ENCODE results near the gene BBLN. TPM values are rescaled to one million over a fixed set of nuclear protein-coding genes. Genes with fewer than 3 reads are reported as not detected.

The BBLN gene
- total RNA-seq, 2 experiments from 2014 or later = 53.6 to 55.9 TPM

DNA sequence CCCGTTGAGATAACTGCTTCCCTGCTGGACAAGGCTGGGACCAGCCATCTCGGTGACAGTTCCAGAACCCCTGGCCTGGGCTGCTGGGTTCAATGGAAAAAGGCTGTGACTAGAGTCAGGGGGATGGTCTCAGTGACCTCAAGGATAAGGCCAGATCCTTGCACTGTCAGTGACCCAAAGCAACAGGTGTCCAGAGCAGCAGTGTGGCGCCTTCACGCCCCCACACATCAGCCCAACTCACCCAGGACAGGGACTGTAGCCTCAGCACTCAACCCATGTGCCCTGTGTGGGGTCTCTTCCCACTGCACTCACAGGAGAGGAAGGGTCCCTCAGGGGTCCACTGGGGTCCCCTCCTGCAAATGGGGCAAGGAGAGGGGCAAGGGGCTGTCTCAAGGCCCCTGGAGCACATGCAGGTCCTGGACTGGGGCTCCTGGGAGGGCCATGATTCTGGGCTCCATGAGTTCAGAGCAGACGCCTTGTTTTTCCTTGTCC is 11.5 kb upstream of the BBLN start:
- H3K27me3 Mint-ChIP-seq = no peaks in the 10 kb centered on the region
- H3K9me3 ChIP-seq (ENCODE audit: control insufficient read depth in 1 of 2, insufficient read depth in 1 of 2, low read length in 2 of 2) = no peaks in the 10 kb centered on the region
- CTCF ChIA-PET = no interaction called here
- DNase-seq (no peak), ATAC-seq (ENCODE audit: poor library complexity) (no peak)
- POLR2A ChIA-PET = no interaction called here
- no peaks in the 10 kb centered on the region for H3K27me3 ChIP-seq (ENCODE audit: control insufficient read depth in 1 of 2, insufficient read depth in 2 of 2, low read length in 2 of 2)
- intact Hi-C loops (cut with DNase I, micrococcal nuclease) = no loop called here
- no peak overlapping the region for H3K27ac Mint-ChIP-seq
- H3K9me3 Mint-ChIP-seq = no peaks in the 10 kb centered on the region
- H3K4me3 Mint-ChIP-seq = no peak overlapping the region
- no peaks in the 10 kb centered on the region for H3K36me3 Mint-ChIP-seq (ENCODE audit: low read depth)
- no peaks in the 10 kb centered on the region for H3K36me3 ChIP-seq (ENCODE audit: insufficient read depth, low read length)
- TF ChIP-seq, protein P1, sequence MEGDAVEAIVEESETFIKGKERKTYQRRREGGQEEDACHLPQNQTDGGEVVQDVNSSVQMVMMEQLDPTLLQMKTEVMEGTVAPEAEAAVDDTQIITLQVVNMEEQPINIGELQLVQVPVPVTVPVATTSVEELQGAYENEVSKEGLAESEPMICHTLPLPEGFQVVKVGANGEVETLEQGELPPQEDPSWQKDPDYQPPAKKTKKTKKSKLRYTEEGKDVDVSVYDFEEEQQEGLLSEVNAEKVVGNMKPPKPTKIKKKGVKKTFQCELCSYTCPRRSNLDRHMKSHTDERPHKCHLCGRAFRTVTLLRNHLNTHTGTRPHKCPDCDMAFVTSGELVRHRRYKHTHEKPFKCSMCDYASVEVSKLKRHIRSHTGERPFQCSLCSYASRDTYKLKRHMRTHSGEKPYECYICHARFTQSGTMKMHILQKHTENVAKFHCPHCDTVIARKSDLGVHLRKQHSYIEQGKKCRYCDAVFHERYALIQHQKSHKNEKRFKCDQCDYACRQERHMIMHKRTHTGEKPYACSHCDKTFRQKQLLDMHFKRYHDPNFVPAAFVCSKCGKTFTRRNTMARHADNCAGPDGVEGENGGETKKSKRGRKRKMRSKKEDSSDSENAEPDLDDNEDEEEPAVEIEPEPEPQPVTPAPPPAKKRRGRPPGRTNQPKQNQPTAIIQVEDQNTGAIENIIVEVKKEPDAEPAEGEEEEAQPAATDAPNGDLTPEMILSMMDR (IDR thresholded peaks at IDR 0.05) = no peak
- no peak overlapping the region for H3K4me3 ChIP-seq (ENCODE audit: low read length)
- no peak overlapping the region for H3K27ac ChIP-seq (ENCODE audit: low read depth in 1 of 2, low read length in 2 of 2)
- no peaks in the 10 kb centered on the region for H3K4me1 ChIP-seq (ENCODE audit: insufficient read depth, low read length)
- peaks cover under 1% of the 10 kb centered on the region for H3K4me1 Mint-ChIP-seq (ENCODE audit: low read depth)

DNA sequence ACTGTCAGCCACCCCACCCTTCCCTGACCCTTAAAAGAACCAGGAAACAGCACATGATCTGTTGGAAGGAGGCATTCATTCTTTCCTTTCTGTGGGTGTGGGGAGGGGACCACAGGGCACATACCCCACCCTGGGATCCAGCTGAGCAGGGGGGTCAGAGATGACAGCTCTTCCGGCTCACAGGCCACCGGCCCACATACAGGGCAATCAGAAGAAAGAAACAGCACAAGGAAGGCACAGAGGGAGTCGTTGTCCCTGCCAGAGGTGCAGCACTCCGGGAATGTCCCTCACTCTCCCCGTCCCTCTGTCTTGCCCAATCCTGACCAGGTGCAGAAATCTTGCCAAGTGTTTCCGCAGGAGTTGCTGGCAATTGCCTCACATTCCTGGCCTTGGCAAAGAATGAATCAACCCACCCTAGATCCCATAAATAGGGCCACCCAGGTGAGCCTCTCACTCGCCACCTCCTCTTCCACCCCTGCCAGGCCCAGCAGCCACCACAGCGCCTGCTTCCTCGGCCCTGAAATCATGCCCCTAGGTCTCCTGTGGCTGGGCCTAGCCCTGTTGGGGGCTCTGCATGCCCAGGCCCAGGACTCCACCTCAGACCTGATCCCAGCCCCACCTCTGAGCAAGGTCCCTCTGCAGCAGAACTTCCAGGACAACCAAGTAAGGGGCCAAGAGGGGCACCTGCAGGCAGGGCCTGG is 10.9 kb upstream of the BBLN start, which contains the start of gene LCN2:
Gene LCN2, plus strand, starts transcription at position 453 of the 701 bp plus-strand sequence. Its CDS starts 73 bp downstream, at position 526.
- no peak for ATAC-seq (ENCODE audit: poor library complexity)
- DNase-seq = no peak
- Histone ChIP-seq H3K9me3 (ENCODE audit: control insufficient read depth in 1 of 2, insufficient read depth in 1 of 2, low read length in 2 of 2) (no peaks in the 10 kb centered on the region), H3K4me1 (ENCODE audit: insufficient read depth, low read length) (no peaks in the 10 kb centered on the region), H3K27ac (ENCODE audit: low read depth in 1 of 2, low read length in 2 of 2) (no peak within 1 kb of the TSS), H3K36me3 (ENCODE audit: insufficient read depth, low read length) (no peaks in the 10 kb centered on the region), H3K27me3 (ENCODE audit: control insufficient read depth in 1 of 2, insufficient read depth in 2 of 2, low read length in 2 of 2) (no peaks in the 10 kb centered on the region), H3K4me3 (ENCODE audit: low read length) (no peak within 1 kb of the TSS)
- ChIA-PET CTCF (no interaction called here), POLR2A (no interaction called here)
- intact Hi-C loops (cut with DNase I, micrococcal nuclease) = no loop called here
- H3K27ac Mint-ChIP-seq = no peak within 1 kb of the TSS
- H3K36me3 Mint-ChIP-seq (ENCODE audit: low read depth) = no peaks in the 10 kb centered on the region
- H3K9me3 Mint-ChIP-seq = no peaks in the 10 kb centered on the region
- H3K4me1 Mint-ChIP-seq (ENCODE audit: low read depth) = no peaks in the 10 kb centered on the region
- no peak within 1 kb of the TSS for H3K4me3 Mint-ChIP-seq
- H3K27me3 Mint-ChIP-seq = no peaks in the 10 kb centered on the region
- TF ChIP-seq, protein P1 (IDR thresholded peaks at IDR 0.05) = no peak

DNA sequence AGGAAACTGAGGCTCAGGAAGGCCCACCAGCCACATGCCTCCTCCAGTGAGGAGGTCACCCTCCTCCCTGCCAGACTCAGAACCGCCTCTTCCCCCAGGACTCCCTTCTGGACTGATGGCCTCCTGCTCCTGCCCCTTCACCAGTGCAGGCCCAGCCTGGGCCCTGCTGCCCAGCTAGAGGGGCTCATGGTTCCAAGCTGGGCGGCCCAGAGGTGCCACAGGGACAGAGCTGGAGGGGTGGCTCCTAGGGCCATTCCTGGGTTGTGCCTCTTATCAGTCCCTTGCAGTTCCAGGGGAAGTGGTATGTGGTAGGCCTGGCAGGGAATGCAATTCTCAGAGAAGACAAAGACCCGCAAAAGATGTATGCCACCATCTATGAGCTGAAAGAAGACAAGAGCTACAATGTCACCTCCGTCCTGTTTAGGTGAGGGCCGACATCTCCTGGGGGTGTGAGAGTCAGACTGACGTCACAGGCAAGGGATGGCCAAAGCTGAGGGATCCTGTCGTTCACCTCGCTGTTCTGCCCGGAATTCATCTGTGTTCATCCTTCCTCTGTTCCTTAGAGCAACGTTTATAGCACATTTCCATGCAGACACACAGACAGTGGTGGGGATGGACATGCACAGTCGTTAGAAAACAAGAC is 10.0 kb upstream of the BBLN start:
- intact Hi-C loops (cut with DNase I, micrococcal nuclease) = loop anchor here in 1 of 2 experiments (10.0 kb wide), 1 partner anchor 925 kb away; no protein-coding TSS in a partner anchor
- H3K9me3 ChIP-seq (ENCODE audit: control insufficient read depth in 1 of 2, insufficient read depth in 1 of 2, low read length in 2 of 2) = no peaks in the 10 kb centered on the region
- no peaks in the 10 kb centered on the region for H3K36me3 ChIP-seq (ENCODE audit: insufficient read depth, low read length)
- Mint-ChIP-seq H3K4me3 (no peak overlapping the region), H3K4me1 (ENCODE audit: low read depth) (no peaks in the 10 kb centered on the region), H3K9me3 (no peaks in the 10 kb centered on the region), H3K36me3 (ENCODE audit: low read depth) (no peaks in the 10 kb centered on the region), H3K27me3 (no peaks in the 10 kb centered on the region), H3K27ac (no peak overlapping the region)
- DNase-seq = no peak
- ATAC-seq (ENCODE audit: poor library complexity) = no peak
- TF ChIP-seq, protein P1 (IDR thresholded peaks at IDR 0.05) = no peak
- CTCF ChIA-PET = no interaction called here
- H3K4me3 ChIP-seq (ENCODE audit: low read length) = no peak overlapping the region
- POLR2A ChIA-PET = no interaction called here
- H3K4me1 ChIP-seq (ENCODE audit: insufficient read depth, low read length) = no peaks in the 10 kb centered on the region
- no peak overlapping the region for H3K27ac ChIP-seq (ENCODE audit: low read depth in 1 of 2, low read length in 2 of 2)
- H3K27me3 ChIP-seq (ENCODE audit: control insufficient read depth in 1 of 2, insufficient read depth in 2 of 2, low read length in 2 of 2) = no peaks in the 10 kb centered on the region
